Endothelial cell of umbilical vein (primary cell): ENCODE data around the gene MOGAT3. TPM values are rescaled to one million over a fixed set of nuclear protein-coding genes. Genes with fewer than 3 reads are reported as not detected.

Experiments
- BruUV-seq: library from RNA; stranded (reverse); fragments of 400-500 nt; replicated peaks from 2 replicates; lab custom pipeline; 2021; lab: Mats Ljungman, UMichigan
- CTCF ChIA-PET: fragments of 300-600, 350-600 bp; sonication (Branson Sonifier 250); formaldehyde crosslinking; loops from one replicate; lab custom pipeline; 2021; ENCODE audit warnings: antibody characterized with exemption, inconsistent platforms; lab: Charles Lee
- POLR2A ChIA-PET: fragments of 300-600, 350-600 bp; sonication (Branson Sonifier 250); formaldehyde crosslinking; loops from one replicate; lab custom pipeline; 2021; ENCODE audit warnings: antibody characterized with exemption, inconsistent platforms; lab: Charles Lee
- DNase-seq: peaks from one replicate; pipeline ENCODE4 v3.0.0-alpha.2; 2011; ENCODE audit warnings: low read depth, low spot score
- FAIRE-seq: peaks from 2 replicates; lab custom pipeline; 2011; peaks lifted over from hg19 to GRCh38; lab: Jason Lieb, UNC
- H2AFZ ChIP-seq: 2 replicates; pipeline ENCODE4 v1.6.0; 2012; ENCODE audit warnings: low read depth, low read length, control low read depth, inconsistent platforms
- H3K27ac ChIP-seq: 2 replicates; pipeline ENCODE4 v1.5.1; 2011; ENCODE audit warnings: low read depth, mild to moderate bottlenecking, control low read depth, low read length, moderate library complexity; ENCODE audit not compliant: insufficient read depth
- H3K27me3 ChIP-seq, 2 experiments: 2 replicates each; pipeline versions ENCODE4 v1.6.0 to v1.6.1; 2011; ENCODE audit warnings: low read length in 2 of 2, mixed read lengths in 1 of 2; ENCODE audit not compliant: control insufficient read depth in 2 of 2, insufficient read depth in 2 of 2
- H3K36me3 ChIP-seq, 2 experiments: 2 replicates in 1 of 2; 3 replicates in 1 of 2; pipeline ENCODE4 v1.5.1; 2011; ENCODE audit warnings: low read length in 2 of 2, mild to moderate bottlenecking in 1 of 2, moderate library complexity in 1 of 2; ENCODE audit not compliant: control insufficient read depth in 2 of 2, insufficient read depth in 2 of 2; ENCODE audit errors: extremely low read depth in 1 of 2
- H3K4me1 ChIP-seq: 3 replicates; pipeline ENCODE4 v1.5.1; 2011; ENCODE audit warnings: mild to moderate bottlenecking, low read length; ENCODE audit not compliant: control insufficient read depth, insufficient read depth; ENCODE audit errors: extremely low read depth
- H3K4me2 ChIP-seq: 2 replicates; pipeline ENCODE4 v1.6.1; 2011; ENCODE audit warnings: low read length, control low read depth, mixed read lengths; ENCODE audit not compliant: insufficient read depth
- H3K4me3 ChIP-seq, 3 experiments: fragments of 200-600 bp in 1 of 3; sonication (generic), shearing (Covaris generic) in 1 of 3; replicated peaks in 1 of 3; 2 replicates each; pipeline ENCODE4 v1.5.1; 2011 to 2016; ENCODE audit warnings: control low read depth in 3 of 3, low read length in 3 of 3, mild to moderate bottlenecking in 2 of 3, inconsistent platforms in 1 of 3, low read depth in 1 of 3, moderate library complexity in 1 of 3; ENCODE audit not compliant: insufficient read depth in 1 of 3
- H3K79me2 ChIP-seq: 2 replicates; pipeline ENCODE4 v1.6.0; 2012; ENCODE audit warnings: low read length, inconsistent platforms; ENCODE audit not compliant: control insufficient read depth, insufficient read depth
- H3K9ac ChIP-seq: replicated peaks from 2 replicates; pipeline ENCODE3; 2011; ENCODE audit warnings: low read length, control low read depth; ENCODE audit not compliant: insufficient read depth; ENCODE audit errors: extremely low read depth
- H3K9me1 ChIP-seq: replicated peaks from 3 replicates; pipeline ENCODE4 v1.6.0; 2011; ENCODE audit warnings: mild to moderate bottlenecking, low read length; ENCODE audit not compliant: control insufficient read depth, insufficient read depth; ENCODE audit errors: extremely low read depth
- H3K9me3 ChIP-seq: replicated peaks from 2 replicates; pipeline ENCODE4 v1.5.1; 2012; ENCODE audit warnings: low read length, inconsistent platforms; ENCODE audit not compliant: control insufficient read depth, insufficient read depth
- H4K20me1 ChIP-seq: replicated peaks from 2 replicates; pipeline ENCODE3; 2011; ENCODE audit warnings: mild to moderate bottlenecking, low read length; ENCODE audit not compliant: control insufficient read depth, insufficient read depth; ENCODE audit errors: extremely low read depth
- EZH2 ChIP-seq: IDR thresholded peaks from 2 replicates; pipeline ENCODE4 v1.6.1; 2012; ENCODE audit warnings: borderline replicate concordance, low read depth, mild to moderate bottlenecking, moderate library complexity, low read length, inconsistent platforms; ENCODE audit not compliant: severe bottlenecking
- FOS ChIP-seq: IDR thresholded peaks from 2 replicates; pipeline ENCODE4 v1.6.1; 2011; ENCODE audit warnings: mild to moderate bottlenecking, low read length, moderate library complexity, borderline replicate concordance; ENCODE audit not compliant: insufficient read depth
- GATA2 ChIP-seq: IDR thresholded peaks from 2 replicates; pipeline ENCODE4 v1.7.0; 2011; ENCODE audit warnings: low read depth, mild to moderate bottlenecking, moderate library complexity, mixed read lengths, low read length; ENCODE audit not compliant: insufficient read length, insufficient read depth
- JUN ChIP-seq: IDR thresholded peaks from 2 replicates; pipeline ENCODE4 v1.6.1; 2011; ENCODE audit warnings: borderline replicate concordance, low read depth; ENCODE audit not compliant: insufficient read length, insufficient read depth
- MYC ChIP-seq: IDR thresholded peaks from one replicate; pipeline ENCODE4 v1.6.1; 2011; ENCODE audit warnings: mild to moderate bottlenecking, low read depth, low read length
- POLR2A ChIP-seq: IDR thresholded peaks from 2 replicates; pipeline ENCODE4 v1.6.1; 2012; ENCODE audit warnings: low read depth, mild to moderate bottlenecking, control low read depth, low read length
- POLR2AphosphoS5 ChIP-seq: IDR thresholded peaks from 2 replicates; pipeline ENCODE4 v1.6.1; 2012; ENCODE audit warnings: low read depth, mild to moderate bottlenecking, control low read depth, low read length, moderate library complexity; ENCODE audit not compliant: insufficient read depth
- dilution Hi-C: fragments of 300-500 bp; cut with MboI; formaldehyde crosslinking; loops from one replicate; pipeline ENCODE4 v1.15.0; 2019; ENCODE audit warnings: low sequenced_read_pairs; ENCODE audit not compliant: extremely low pct_ligation_motif_present
- intact Hi-C: fragments of 100-400 bp; cut with micrococcal nuclease; formaldehyde crosslinking; loops from one replicate; pipeline ENCODE4 v1.10.0; 2022
- polyA plus RNA-seq, 4 experiments: library from polyadenylated mRNA; depleted of rRNA in 3 of 4; stranded (reverse) in 3 of 4; unstranded in 1 of 4; fragments of >200 nt; gene quantifications; 2 replicates each; pipeline versions ENCODE4 v1.2.1 to v1.2.3, GENCODE V29; 2011 to 2012; ENCODE audit warnings: missing spikeins in 1 of 4
- total RNA-seq: library from RNA; stranded (reverse); gene quantifications from 2 replicates; pipeline ENCODE4 v1.2.3, GENCODE V29; 2021
- TF ChIP-seq, protein P1 (sequence below), 2 donors: IDR thresholded peaks; 1 replicate in 1 of 2; 2 replicates in 1 of 2; pipeline ENCODE4 v1.5.1; 2011; ENCODE audit warnings: low read length in 2 of 2, mild to moderate bottlenecking in 2 of 2, moderate library complexity in 2 of 2, control low read depth in 1 of 2, inconsistent platforms in 1 of 2, low read depth in 1 of 2; ENCODE audit not compliant: insufficient read depth in 1 of 2; ENCODE audit errors: extremely low read depth in 1 of 2
- TF ChIP-seq, protein P2 (sequence below): IDR thresholded peaks from 2 replicates; pipeline ENCODE4 v1.6.1; 2011; ENCODE audit not compliant: insufficient read depth, insufficient read length

MOGAT3 gene
- total and polyA plus RNA-seq, 2 donors (not counting 3 experiments of a cell fraction or from before 2014, with no cell fraction given), result not detected

DNA sequence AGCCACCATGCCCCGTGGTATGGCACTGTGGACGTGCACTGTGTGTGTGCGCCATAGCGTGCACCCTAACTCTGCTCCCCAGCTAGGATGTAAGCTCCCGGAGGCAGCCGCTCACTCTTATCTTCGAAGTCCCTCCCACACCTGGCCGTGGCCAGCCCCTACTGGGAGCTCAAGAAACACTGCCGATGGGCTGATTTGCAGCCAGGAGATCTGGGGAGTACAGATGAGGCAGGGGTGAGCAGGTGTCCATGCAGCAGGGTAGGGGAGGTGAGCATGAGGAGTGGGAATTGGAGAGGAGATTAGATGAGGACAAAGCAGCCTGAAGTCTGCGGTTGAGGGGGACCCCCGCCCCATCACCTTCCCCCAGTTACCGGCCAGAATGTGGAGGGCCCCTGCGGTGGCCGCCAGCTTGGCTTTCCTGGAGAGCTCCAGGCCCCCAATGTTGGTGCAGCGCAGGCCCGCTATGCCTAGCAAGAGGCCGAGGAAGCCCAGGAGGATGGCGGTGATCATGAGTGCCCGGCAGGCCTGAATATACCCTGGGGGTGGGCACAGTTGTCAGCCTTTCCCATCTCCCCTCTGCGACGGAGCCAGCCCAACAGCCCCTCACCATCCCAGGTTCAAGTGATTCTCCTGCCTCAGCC, 33.2 kb upstream of the MOGAT3 start:
- Histone ChIP-seq H3K9me3 (no peaks in the 10 kb centered on the region), H2AFZ (no peak overlapping the region), H3K9me1 (no peaks in the 10 kb centered on the region), H3K36me3 (peaks cover 0 to 7% of the 10 kb centered on the region in 2 experiments), H3K79me2 (no peaks in the 10 kb centered on the region), H3K4me2 (no peak overlapping the region), H3K4me3 (no peak overlapping the region), H3K9ac (no peak overlapping the region), H3K4me1 (peaks cover 30% of the 10 kb centered on the region), H3K27me3 (no peaks in the 10 kb centered on the region), H4K20me1 (no peaks in the 10 kb centered on the region), H3K27ac (no peak overlapping the region)
- dilution Hi-C loops, result no loop called here
- POLR2A ChIA-PET, result no interaction called here
- no peak for FAIRE-seq
- TF ChIP-seq, protein P1, sequence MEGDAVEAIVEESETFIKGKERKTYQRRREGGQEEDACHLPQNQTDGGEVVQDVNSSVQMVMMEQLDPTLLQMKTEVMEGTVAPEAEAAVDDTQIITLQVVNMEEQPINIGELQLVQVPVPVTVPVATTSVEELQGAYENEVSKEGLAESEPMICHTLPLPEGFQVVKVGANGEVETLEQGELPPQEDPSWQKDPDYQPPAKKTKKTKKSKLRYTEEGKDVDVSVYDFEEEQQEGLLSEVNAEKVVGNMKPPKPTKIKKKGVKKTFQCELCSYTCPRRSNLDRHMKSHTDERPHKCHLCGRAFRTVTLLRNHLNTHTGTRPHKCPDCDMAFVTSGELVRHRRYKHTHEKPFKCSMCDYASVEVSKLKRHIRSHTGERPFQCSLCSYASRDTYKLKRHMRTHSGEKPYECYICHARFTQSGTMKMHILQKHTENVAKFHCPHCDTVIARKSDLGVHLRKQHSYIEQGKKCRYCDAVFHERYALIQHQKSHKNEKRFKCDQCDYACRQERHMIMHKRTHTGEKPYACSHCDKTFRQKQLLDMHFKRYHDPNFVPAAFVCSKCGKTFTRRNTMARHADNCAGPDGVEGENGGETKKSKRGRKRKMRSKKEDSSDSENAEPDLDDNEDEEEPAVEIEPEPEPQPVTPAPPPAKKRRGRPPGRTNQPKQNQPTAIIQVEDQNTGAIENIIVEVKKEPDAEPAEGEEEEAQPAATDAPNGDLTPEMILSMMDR (IDR thresholded peaks at IDR 0.05; ENCODE audit: extremely low read depth in 1 of 2, insufficient read depth in 1 of 2, low read depth in 1 of 2, low read length in 2 of 2), result no peak
- no peak for TF ChIP-seq POLR2A
- TF ChIP-seq, protein P2, sequence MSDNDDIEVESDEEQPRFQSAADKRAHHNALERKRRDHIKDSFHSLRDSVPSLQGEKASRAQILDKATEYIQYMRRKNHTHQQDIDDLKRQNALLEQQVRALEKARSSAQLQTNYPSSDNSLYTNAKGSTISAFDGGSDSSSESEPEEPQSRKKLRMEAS, result no peak
- TF ChIP-seq GATA2, result no peak
- TF ChIP-seq POLR2AphosphoS5, result no peak
- TF ChIP-seq MYC, result no peak
- no peak for TF ChIP-seq JUN
- no peak for TF ChIP-seq FOS
- TF ChIP-seq EZH2, result no peak
- intact Hi-C loops, result no loop called here
- no peak for DNase-seq
- CTCF ChIA-PET, result interaction anchor here (0.9 to 8.1 kb wide), 4 partner anchors 10 to 90 kb away, joined by 3 to 42 read pairs (median 7); partner anchors contain the start of gene FIS1
- no TSS peak for BruUV-seq
